K562 (cell line): ENCODE data around the gene GNG3. TPM values are rescaled to one million over a fixed set of nuclear protein-coding genes. Genes with fewer than 3 reads are reported as not detected.
A peak's percentile ranks its signal among the peaks of the same experiment; 100 is the strongest.
"Not testable (repeated sequence)": the region's sequence is repeated elsewhere in the genome, so short reads cannot be mapped to it uniquely, and the experiment has no call there.

ENCODE experiments used
- ATAC-seq: fragments of 200-7000 bp; cut with Tn5 transposase; 3 replicates; pipeline ENCODE4 v1.9.1; 2020; ENCODE audit warnings: moderate library complexity
- BruUV-seq: library from RNA; stranded (reverse); fragments of 400-500 nt; replicated peaks from 2 replicates; lab custom pipeline; 2021; lab: Mats Ljungman, UMichigan
- CTCF ChIA-PET: fragments of 300-600 bp; formaldehyde crosslinking; extraction: SDS; loops from one replicate; lab custom pipeline; 2021; ENCODE audit warnings: low intra/inter-chr PET ratio; lab: Yijun Ruan, JAX
- POLR2A ChIA-PET: fragments of 300-600, 350-650 bp; sonication (Branson Sonifier 250); formaldehyde crosslinking; extraction: SDS; loops from one replicate; lab custom pipeline; 2021; ENCODE audit warnings: antibody characterized with exemption, inconsistent platforms; lab: Yijun Ruan, JAX
- DNase-seq, 4 experiments: peaks; one replicate each; pipeline versions ENCODE4 v3.0.0 to v3.0.0-alpha.2; 2011 to 2018; ENCODE audit warnings: low spot score in 3 of 4, mixed read lengths in 3 of 4; ENCODE audit errors: extremely low read depth in 1 of 4
- FAIRE-seq: peaks from 2 replicates; lab custom pipeline; 2011; peaks lifted over from hg19 to GRCh38; lab: Jason Lieb, UNC
- H2AFZ ChIP-seq: 2 replicates; pipeline ENCODE4 v1.6.0; 2011; ENCODE audit warnings: low read depth, low read length, control low read depth, inconsistent platforms
- H3K27ac ChIP-seq: fragments of 200-600 bp; 3 replicates; pipeline ENCODE4 v1.8.0; 2011; ENCODE audit warnings: low read depth, mild to moderate bottlenecking, control low read depth, inconsistent platforms, low read length, moderate library complexity, mixed read lengths; ENCODE audit errors: extremely low read depth
- H3K27me3 ChIP-seq, 2 experiments: fragments of 300-600 bp in 1 of 2; 2 replicates in 1 of 2; 3 replicates in 1 of 2; pipeline versions ENCODE4 v1.6.0 to v1.8.0; 2011; ENCODE audit warnings: inconsistent platforms in 2 of 2, low read length in 2 of 2, mild to moderate bottlenecking in 1 of 2, mixed read lengths in 1 of 2, moderate library complexity in 1 of 2; ENCODE audit not compliant: control insufficient read depth in 2 of 2, insufficient read depth in 2 of 2
- H3K36me3 ChIP-seq: fragments of 300-600 bp; 3 replicates; pipeline ENCODE4 v1.8.0; 2011; ENCODE audit warnings: mild to moderate bottlenecking, low read length, inconsistent platforms; ENCODE audit not compliant: control insufficient read depth, insufficient read depth
- H3K4me1 ChIP-seq, 2 experiments: fragments of 200-600 bp in 1 of 2; replicated peaks in 1 of 2; 2 replicates in 1 of 2; 3 replicates in 1 of 2; pipeline versions ENCODE4 v1.5.1 to v1.8.0; 2011; ENCODE audit warnings: inconsistent platforms in 2 of 2, low read length in 2 of 2, mild to moderate bottlenecking in 1 of 2, mixed read lengths in 1 of 2, moderate library complexity in 1 of 2; ENCODE audit not compliant: control insufficient read depth in 2 of 2, insufficient read depth in 2 of 2
- H3K4me2 ChIP-seq: 2 replicates; pipeline ENCODE4 v1.6.1; 2011; ENCODE audit warnings: low read length, control low read depth, inconsistent platforms, mixed read lengths; ENCODE audit not compliant: insufficient read depth
- H3K4me3 ChIP-seq: fragments of 200-600 bp; sonication (generic), shearing (Covaris generic); 2 replicates; pipeline ENCODE4 v1.5.1; 2016; ENCODE audit warnings: control low read depth, inconsistent platforms
- H3K79me2 ChIP-seq: fragments of 200-600 bp; 3 replicates; pipeline ENCODE4 v1.8.0; 2011; ENCODE audit warnings: low read length, inconsistent platforms; ENCODE audit not compliant: control insufficient read depth, insufficient read depth
- H3K9ac ChIP-seq, 2 experiments: 2 replicates each; pipeline versions ENCODE4 v1.6.0 to v1.6.1; 2011; ENCODE audit warnings: low read depth in 2 of 2, low read length in 2 of 2, control low read depth in 1 of 2, inconsistent platforms in 1 of 2, mild to moderate bottlenecking in 1 of 2, mixed read lengths in 1 of 2; ENCODE audit not compliant: insufficient read depth in 1 of 2
- H3K9me1 ChIP-seq: one replicate; pipeline ENCODE4 v1.6.0; 2011; ENCODE audit warnings: inconsistent platforms, mild to moderate bottlenecking, low read length, moderate library complexity; ENCODE audit not compliant: control insufficient read depth, insufficient read depth
- H3K9me3 ChIP-seq: replicated peaks from 2 replicates; pipeline ENCODE4 v1.5.1; 2011; ENCODE audit warnings: low read depth, low read length, inconsistent platforms; ENCODE audit not compliant: control insufficient read depth, insufficient read depth
- H4K20me1 ChIP-seq: replicated peaks from 2 replicates; pipeline ENCODE4 v1.6.1; 2011; ENCODE audit warnings: low read length, inconsistent platforms, mixed read lengths; ENCODE audit not compliant: control insufficient read depth, insufficient read depth
- C11orf30 ChIP-seq: fragments of 450-650 bp; IDR thresholded peaks from 2 replicates; pipeline ENCODE4 v1.6.1; 2016; ENCODE audit warnings: low read depth, mild to moderate bottlenecking
- MAFG ChIP-seq: fragments of 450-650 bp; conservative IDR thresholded peaks from 2 replicates; pipeline ENCODE4 v1.6.1; 2016; ENCODE audit warnings: missing genetic modification characterization, missing compliant biosample characterization
- POLR2G ChIP-seq: fragments of 200-400 bp; formaldehyde crosslinking; IDR thresholded peaks from 2 replicates; pipeline ENCODE4 v1.6.1; 2017; ENCODE audit warnings: low read depth, mild to moderate bottlenecking, antibody characterized with exemption, low read length, moderate library complexity
- RAD21 ChIP-seq, 2 experiments: fragments of 250-450 bp in 1 of 2; fragments of 450-650 bp in 1 of 2; sonication (Bioruptor Pico) in 1 of 2; formaldehyde crosslinking in 1 of 2; IDR thresholded peaks in 1 of 2; conservative IDR thresholded peaks in 1 of 2; 2 replicates each; pipeline versions ENCODE4 v1.4.0 to v1.8.0; 2020 to 2022; ENCODE audit warnings: mild to moderate bottlenecking in 2 of 2, moderate library complexity in 1 of 2
- RBFOX2 ChIP-seq: fragments of 200-400 bp; formaldehyde crosslinking; IDR thresholded peaks from 2 replicates; pipeline ENCODE4 v1.6.1; 2017; ENCODE audit warnings: low read depth, mild to moderate bottlenecking, low read length, moderate library complexity
- ZNF316 ChIP-seq: fragments of 450-650 bp; IDR thresholded peaks from 2 replicates; pipeline ENCODE4 v1.6.1; 2016
- WGBS: fragments of 100-300 bp; shearing (Covaris generic); methylation state at CpG from one replicate; pipeline ENCODE4 v1.1.6; 2016; ENCODE audit warnings: low coverage, mixed read lengths; ENCODE audit not compliant: insufficient coverage; ENCODE audit errors: missing lambda C conversion rate; 5-methylcytosine and 5-hydroxymethylcytosine counted together
- in situ Hi-C: fragments of 300-500 bp; cut with MboI; formaldehyde crosslinking; loops from 4 replicates; pipeline ENCODE4 v1.15.0; 2018; ENCODE audit warnings: inconsistent platforms, mixed read lengths
- intact Hi-C: fragments of 100-400 bp; cut with micrococcal nuclease; formaldehyde crosslinking; loops from 2 replicates; pipeline ENCODE4 v1.14.2; 2022
- polyA plus RNA-seq, 8 experiments: library from polyadenylated mRNA; depleted of rRNA in 4 of 8; stranded (reverse) in 5 of 8; unstranded in 3 of 8; fragments of >200 nt; fragmentation: Nextera tagmentation in 2 of 8; fragmentation: Illumina TruSeq in 1 of 8; extraction: Ambion mirVana in 2 of 8; extraction: Trizol in 1 of 8; gene quantifications; 2 replicates each; pipeline versions ENCODE4 v1.2.1 to v1.2.3, GENCODE V29; 2011 to 2014; ENCODE audit warnings: inconsistent platforms in 1 of 8, missing spikeins in 1 of 8
- total RNA-seq, 7 experiments: library from RNA; depleted of rRNA in 6 of 7; stranded (reverse); fragments of >200 nt in 6 of 7; fragmentation: Illumina TruSeq in 2 of 7; extraction: Trizol in 2 of 7; gene quantifications; 2 replicates each; pipeline versions ENCODE4 v1.2.1 to v1.2.3, GENCODE V29; 2011 to 2021; ENCODE audit warnings: low replicate concordance in 1 of 7
- TF ChIP-seq, protein P1 (sequence below): fragments of 150-350 bp; IDR thresholded peaks from 2 replicates; pipeline ENCODE4 v1.6.1; 2014; ENCODE audit warnings: low read depth, mild to moderate bottlenecking, low read length, borderline replicate concordance
- TF ChIP-seq, protein P2 (sequence below), 3 experiments: IDR thresholded peaks in 2 of 3; conservative IDR thresholded peaks in 1 of 3; 2 replicates each; pipeline ENCODE4 v1.5.1; 2011 to 2012; ENCODE audit warnings: low read length in 3 of 3, mild to moderate bottlenecking in 3 of 3, control low read depth in 2 of 3, improper control_type of control experiment in 1 of 3, inconsistent platforms in 1 of 3, low read depth in 1 of 3, mixed read lengths in 1 of 3, moderate library complexity in 1 of 3; ENCODE audit not compliant: insufficient read depth in 2 of 3

Gene GNG3
- total and polyA plus RNA-seq, 9 of the 15 experiments (the other 6 are each of a cell fraction or from before 2014, with no cell fraction given), result 0.07 TPM; not detected in 8

DNA sequence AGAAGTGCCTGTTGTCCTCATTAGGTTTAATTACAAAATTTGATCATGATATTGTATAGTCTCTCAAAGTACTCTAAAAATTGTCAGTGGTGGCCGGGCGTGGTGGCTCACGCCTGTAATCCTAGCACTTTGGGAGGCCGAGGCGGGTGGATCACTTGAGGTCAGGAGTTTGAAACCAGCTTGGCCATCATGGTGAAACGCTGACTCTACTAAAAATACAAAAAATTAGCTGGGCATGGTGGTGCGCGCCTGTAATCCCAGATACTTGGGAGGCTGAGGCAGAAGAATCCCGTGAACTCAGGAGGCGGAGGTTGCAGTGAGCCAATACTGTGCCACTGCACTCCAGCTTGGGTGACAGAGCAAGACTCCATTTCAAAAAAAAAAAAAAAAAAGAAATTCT, 32.1 kb upstream of the GNG3 start:
- DNase-seq, H4K20me1 ChIP-seq, H3K4me2 ChIP-seq, ATAC-seq, H3K4me3 ChIP-seq, H3K9me3 ChIP-seq, FAIRE-seq, H3K9me1 ChIP-seq, H2AFZ ChIP-seq, BruUV-seq, H3K9ac ChIP-seq, in situ Hi-C loops, H3K27me3 ChIP-seq, CTCF ChIA-PET, H3K27ac ChIP-seq, intact Hi-C loops: not testable (repeated sequence)
- H3K4me1 ChIP-seq, result peaks cover 31 to 56% of the 10 kb centered on the region in 2 experiments; a peak in 4 of 5 replicates
- WGBS, result 88% methylated on average over 10 of the region's 10 CpGs
- POLR2A ChIA-PET, result interaction anchor here (1.0 to 5.4 kb wide), 7 partner anchors 10 to 166 kb away, joined by 3 to 57 read pairs (median 5); partner anchors contain the start of genes C11orf98, CSKMT and HNRNPUL2
- TF ChIP-seq MAFG (peak; percentile 47), ZNF316 (peak; percentile 71), C11orf30 (peak; percentile 58)
- H3K36me3 ChIP-seq, result peaks cover 51% of the 10 kb centered on the region
- peaks cover 75% of the 10 kb centered on the region for H3K79me2 ChIP-seq

DNA sequence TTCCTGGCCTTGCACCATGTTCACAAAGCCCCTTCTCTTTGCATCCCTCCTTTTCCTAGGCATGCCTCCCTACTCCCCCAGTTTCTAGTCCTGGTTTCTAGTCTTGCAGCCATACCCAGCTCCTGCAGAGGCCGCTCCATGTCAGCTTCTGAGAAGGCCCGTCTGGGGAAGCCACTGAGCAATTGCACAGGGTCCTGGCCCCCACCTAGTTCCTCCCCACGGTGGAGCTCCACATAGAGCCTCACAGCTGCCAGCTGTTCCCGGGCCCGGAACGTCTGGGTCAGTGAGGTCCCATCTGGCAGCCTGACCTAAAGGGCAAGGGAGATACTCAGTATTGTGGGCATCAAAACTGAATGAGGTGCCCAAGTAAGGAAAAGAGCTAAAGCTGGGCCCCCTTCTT, 30.8 kb upstream of the GNG3 start:
- Histone ChIP-seq H3K27me3 (no peaks in the 10 kb centered on the region), H3K9me1 (no peaks in the 10 kb centered on the region), H3K79me2 (peaks cover 63% of the 10 kb centered on the region), H2AFZ (no peak overlapping the region), H3K27ac (no peak overlapping the region), H3K4me2 (peak overlapping the region; percentile 83; the same call in 1 of the 2 replicates), H3K36me3 (peaks cover 51% of the 10 kb centered on the region), H3K4me1 (peaks cover 37 to 56% of the 10 kb centered on the region in 2 experiments; a peak in 4 of 5 replicates), H4K20me1 (no peaks in the 10 kb centered on the region), H3K4me3 (no peak overlapping the region), H3K9me3 (no peaks in the 10 kb centered on the region), H3K9ac (peak overlapping the region; percentile 77 to 85; a peak in 2 of 4 replicates)
- no TSS peak for BruUV-seq
- in situ Hi-C loops, result no loop called here
- ChIA-PET CTCF (no interaction called here), POLR2A (interaction anchor here (0.6 to 5.4 kb wide), 15 partner anchors 8 to 243 kb away, joined by 3 to 57 read pairs (median 3); partner anchors contain the start of genes C11orf98, CSKMT, HNRNPUL2 and LRRN4CL)
- ATAC-seq (no peak), DNase-seq (no peak), FAIRE-seq (no peak)
- intact Hi-C loops, result no loop called here
- 44% methylated on average over 6 of the region's 6 CpGs for WGBS
- TF ChIP-seq, protein P1, sequence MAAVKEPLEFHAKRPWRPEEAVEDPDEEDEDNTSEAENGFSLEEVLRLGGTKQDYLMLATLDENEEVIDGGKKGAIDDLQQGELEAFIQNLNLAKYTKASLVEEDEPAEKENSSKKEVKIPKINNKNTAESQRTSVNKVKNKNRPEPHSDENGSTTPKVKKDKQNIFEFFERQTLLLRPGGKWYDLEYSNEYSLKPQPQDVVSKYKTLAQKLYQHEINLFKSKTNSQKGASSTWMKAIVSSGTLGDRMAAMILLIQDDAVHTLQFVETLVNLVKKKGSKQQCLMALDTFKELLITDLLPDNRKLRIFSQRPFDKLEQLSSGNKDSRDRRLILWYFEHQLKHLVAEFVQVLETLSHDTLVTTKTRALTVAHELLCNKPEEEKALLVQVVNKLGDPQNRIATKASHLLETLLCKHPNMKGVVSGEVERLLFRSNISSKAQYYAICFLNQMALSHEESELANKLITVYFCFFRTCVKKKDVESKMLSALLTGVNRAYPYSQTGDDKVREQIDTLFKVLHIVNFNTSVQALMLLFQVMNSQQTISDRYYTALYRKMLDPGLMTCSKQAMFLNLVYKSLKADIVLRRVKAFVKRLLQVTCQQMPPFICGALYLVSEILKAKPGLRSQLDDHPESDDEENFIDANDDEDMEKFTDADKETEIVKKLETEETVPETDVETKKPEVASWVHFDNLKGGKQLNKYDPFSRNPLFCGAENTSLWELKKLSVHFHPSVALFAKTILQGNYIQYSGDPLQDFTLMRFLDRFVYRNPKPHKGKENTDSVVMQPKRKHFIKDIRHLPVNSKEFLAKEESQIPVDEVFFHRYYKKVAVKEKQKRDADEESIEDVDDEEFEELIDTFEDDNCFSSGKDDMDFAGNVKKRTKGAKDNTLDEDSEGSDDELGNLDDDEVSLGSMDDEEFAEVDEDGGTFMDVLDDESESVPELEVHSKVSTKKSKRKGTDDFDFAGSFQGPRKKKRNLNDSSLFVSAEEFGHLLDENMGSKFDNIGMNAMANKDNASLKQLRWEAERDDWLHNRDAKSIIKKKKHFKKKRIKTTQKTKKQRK, result no peak
- TF ChIP-seq RBFOX2, result peak; percentile 31; the same call in 1 of the 2 replicates
- TF ChIP-seq, protein P2, sequence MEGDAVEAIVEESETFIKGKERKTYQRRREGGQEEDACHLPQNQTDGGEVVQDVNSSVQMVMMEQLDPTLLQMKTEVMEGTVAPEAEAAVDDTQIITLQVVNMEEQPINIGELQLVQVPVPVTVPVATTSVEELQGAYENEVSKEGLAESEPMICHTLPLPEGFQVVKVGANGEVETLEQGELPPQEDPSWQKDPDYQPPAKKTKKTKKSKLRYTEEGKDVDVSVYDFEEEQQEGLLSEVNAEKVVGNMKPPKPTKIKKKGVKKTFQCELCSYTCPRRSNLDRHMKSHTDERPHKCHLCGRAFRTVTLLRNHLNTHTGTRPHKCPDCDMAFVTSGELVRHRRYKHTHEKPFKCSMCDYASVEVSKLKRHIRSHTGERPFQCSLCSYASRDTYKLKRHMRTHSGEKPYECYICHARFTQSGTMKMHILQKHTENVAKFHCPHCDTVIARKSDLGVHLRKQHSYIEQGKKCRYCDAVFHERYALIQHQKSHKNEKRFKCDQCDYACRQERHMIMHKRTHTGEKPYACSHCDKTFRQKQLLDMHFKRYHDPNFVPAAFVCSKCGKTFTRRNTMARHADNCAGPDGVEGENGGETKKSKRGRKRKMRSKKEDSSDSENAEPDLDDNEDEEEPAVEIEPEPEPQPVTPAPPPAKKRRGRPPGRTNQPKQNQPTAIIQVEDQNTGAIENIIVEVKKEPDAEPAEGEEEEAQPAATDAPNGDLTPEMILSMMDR (IDR thresholded peaks at IDR 0.05 in 2 of 3, conservative IDR thresholded peaks at IDR 0.05 in 1 of 3; ENCODE audit: insufficient read depth in 2 of 3, low read depth in 1 of 3, low read length in 3 of 3), result peak; percentile 39 to 49 (median 48); a peak in 4 of 6 replicates
- peak in 1 of 2 experiments; percentile 22; a peak in 1 of 4 replicates for TF ChIP-seq RAD21 (CRISPR knock-in tag; conservative IDR thresholded peaks at IDR 0.05 in 1 of 2, IDR thresholded peaks at IDR 0.05 in 1 of 2)
- TF ChIP-seq POLR2G, result 0 out of 2 replicates have a peak, but pooled peaks have one; percentile 23
